HepG2 (cell line): ENCODE results near the gene LIME1. TPM values are rescaled to one million over a fixed set of nuclear protein-coding genes. Genes with fewer than 3 reads are reported as not detected.

Source experiments
- BHLHE40 ChIP-seq: IDR thresholded peaks from 2 replicates; pipeline ENCODE4 v1.6.1; 2011; ENCODE audit warnings: low read length, improper control_type of control experiment
- CREB1 ChIP-seq, 2 experiments: fragments of 450-650 bp in 1 of 2; IDR thresholded peaks; 2 replicates each; pipeline ENCODE4 v1.6.1; 2016 to 2017; ENCODE audit warnings: control low read depth in 1 of 2, mild to moderate bottlenecking in 1 of 2, missing compliant biosample characterization in 1 of 2, missing genetic modification characterization in 1 of 2
- CTCF ChIP-seq: sonication (generic); formaldehyde crosslinking; IDR thresholded peaks from 2 replicates; pipeline ENCODE4 v1.5.0; 2020; ENCODE audit warnings: mild to moderate bottlenecking, missing genetic modification reagents, moderate library complexity
- DZIP1 ChIP-seq: sonication (generic); formaldehyde crosslinking; IDR thresholded peaks from 2 replicates; pipeline ENCODE4 v1.5.0; 2020; ENCODE audit warnings: mild to moderate bottlenecking, missing genetic modification reagents
- FOXJ3 ChIP-seq: sonication (generic); formaldehyde crosslinking; IDR thresholded peaks from 2 replicates; pipeline ENCODE4 v1.4.0; 2020; ENCODE audit warnings: missing genetic modification reagents, mild to moderate bottlenecking, borderline replicate concordance
- HDAC2 ChIP-seq: sonication (generic); formaldehyde crosslinking; IDR thresholded peaks from 2 replicates; pipeline ENCODE4 v1.4.0; 2020; ENCODE audit warnings: missing genetic modification reagents
- HNF1B ChIP-seq: sonication (generic); formaldehyde crosslinking; IDR thresholded peaks from 2 replicates; pipeline ENCODE4 v1.5.1; 2020; ENCODE audit warnings: mild to moderate bottlenecking, moderate library complexity, missing genetic modification reagents
- KDM5B ChIP-seq: sonication (generic); formaldehyde crosslinking; IDR thresholded peaks from 2 replicates; pipeline ENCODE4 v1.4.0; 2020; ENCODE audit warnings: missing genetic modification reagents, mild to moderate bottlenecking, borderline replicate concordance
- MTF1 ChIP-seq: sonication (generic); formaldehyde crosslinking; IDR thresholded peaks from 2 replicates; pipeline ENCODE4 v1.5.0; 2020; ENCODE audit warnings: missing genetic modification reagents
- SIN3A ChIP-seq: IDR thresholded peaks from 2 replicates; pipeline ENCODE4 v1.6.1; 2011; ENCODE audit warnings: low read depth, mild to moderate bottlenecking, control low read depth, low read length, borderline replicate concordance
- ZKSCAN1 ChIP-seq: fragments of 150-350 bp; IDR thresholded peaks from 2 replicates; pipeline ENCODE4 v1.6.1; 2014; ENCODE audit warnings: low read length
- ZNF337 ChIP-seq: sonication (generic); formaldehyde crosslinking; IDR thresholded peaks from 2 replicates; pipeline ENCODE4 v1.5.1; 2020; ENCODE audit warnings: missing genetic modification reagents, low read depth, mild to moderate bottlenecking, borderline replicate concordance
- ZNF33B ChIP-seq: sonication (generic); formaldehyde crosslinking; IDR thresholded peaks from 2 replicates; pipeline ENCODE4 v1.5.1; 2020; ENCODE audit warnings: mild to moderate bottlenecking, missing genetic modification reagents
- ZNF362 ChIP-seq: sonication (generic); formaldehyde crosslinking; IDR thresholded peaks from 2 replicates; pipeline ENCODE4 v1.4.0; 2020; ENCODE audit warnings: missing genetic modification reagents, mild to moderate bottlenecking, borderline replicate concordance
- ZNF414 ChIP-seq: sonication (generic); formaldehyde crosslinking; IDR thresholded peaks from 2 replicates; pipeline ENCODE4 v1.5.0; 2020; ENCODE audit warnings: missing genetic modification reagents
- ZNF501 ChIP-seq: sonication (generic); formaldehyde crosslinking; IDR thresholded peaks from 2 replicates; pipeline ENCODE4 v1.5.1; 2020; ENCODE audit warnings: mild to moderate bottlenecking, moderate library complexity, missing genetic modification reagents
- ZNF614 ChIP-seq: IDR thresholded peaks from 2 replicates; pipeline ENCODE4 v1.6.1; 2018; ENCODE audit warnings: missing biosample characterization, missing genetic modification reagents, inconsistent platforms, borderline replicate concordance
- polyA plus RNA-seq, 8 experiments: library from polyadenylated mRNA; depleted of rRNA in 3 of 8; stranded (reverse) in 7 of 8; unstranded in 1 of 8; fragments of >200 nt; fragmentation: Illumina TruSeq in 4 of 8; extraction: Trizol in 4 of 8; gene quantifications; 2 replicates each; pipeline versions ENCODE4 v1.2.1 to v1.2.3, GENCODE V29; 2011 to 2016; ENCODE audit warnings: low read depth in 4 of 8, missing spikeins in 1 of 8, mixed read lengths in 1 of 8; ENCODE audit not compliant: insufficient read depth in 1 of 8
- total RNA-seq, 5 experiments: library from RNA; depleted of rRNA; stranded (reverse); fragments of >200 nt; fragmentation: Illumina TruSeq; extraction: Trizol; gene quantifications; 2 replicates each; pipeline ENCODE4 v1.2.3, GENCODE V29; 2016; ENCODE audit warnings: low read depth in 1 of 5

The LIME1 gene
- total and polyA plus RNA-seq, 2 of the 13 experiments (the other 11 are each of a cell fraction or from before 2014, with no cell fraction given) = 13.0 to 61.5 TPM

GRCh38 chr20:63707558-63708300, 28.7 kb upstream of the LIME1 start, which contains the start of the genes ARFRP1 and ZGPAT (continued):
- peak; percentile 77 for TF ChIP-seq ZNF414 (CRISPR knock-in tag)
- TF ChIP-seq SIN3A = peak; percentile 80
- peak; percentile 71; the same call in 1 of the 2 replicates for TF ChIP-seq ZNF362 (CRISPR knock-in tag)
- TF ChIP-seq CREB1 (IDR thresholded peaks at IDR 0.05) = peak; percentile 22; the same call in 1 of the 2 replicates
- TF ChIP-seq CREB1 (CRISPR knock-in tag; IDR thresholded peaks at IDR 0.05) = no peak
- TF ChIP-seq DZIP1 (CRISPR knock-in tag) = peak; percentile 72
- TF ChIP-seq HNF1B (CRISPR knock-in tag) = peak; percentile 12; the same call in 1 of the 2 replicates
- peak; percentile 86 for TF ChIP-seq HDAC2 (CRISPR knock-in tag)
- TF ChIP-seq MTF1 (CRISPR knock-in tag) = peak; percentile 75
- TF ChIP-seq BHLHE40 = peak; percentile 58; the same call in 1 of the 2 replicates
- TF ChIP-seq CTCF (CRISPR knock-in tag) = no peak; the same call in 1 of the 2 replicates
- TF ChIP-seq ZNF33B (CRISPR knock-in tag) = peak; percentile 97; the same call in 1 of the 2 replicates
- TF ChIP-seq ZNF614 = peak; percentile 49; the same call in 1 of the 2 replicates
- TF ChIP-seq FOXJ3 (CRISPR knock-in tag) = no peak; the same call in 1 of the 2 replicates
- peak; percentile 98 for TF ChIP-seq KDM5B (CRISPR knock-in tag)
- peak; percentile 94; the same call in 1 of the 2 replicates for TF ChIP-seq ZNF501 (CRISPR knock-in tag)
- peak; percentile 70; the same call in 1 of the 2 replicates for TF ChIP-seq ZNF337
- TF ChIP-seq ZKSCAN1 = peak; percentile 14; the same call in 1 of the 2 replicates
